GM12878 (cell line): ENCODE results near the gene DBN1. TPM values are rescaled to one million over a fixed set of nuclear protein-coding genes. Genes with fewer than 3 reads are reported as not detected.

Experiments
- ATAC-seq: fragments of 200-7000 bp; cut with Tn5 transposase; 3 replicates; pipeline ENCODE4 v1.9.1; 2020; ENCODE audit warnings: mild to moderate bottlenecking, moderate library complexity
- BruUV-seq: library from RNA; stranded (reverse); fragments of 400-500 nt; replicated peaks from 2 replicates; lab custom pipeline; 2021; lab: Mats Ljungman, UMichigan
- CTCF ChIA-PET: fragments of 300-600 bp; sonication (Branson Sonifier 250); formaldehyde crosslinking; extraction: SDS; loops from one replicate; lab custom pipeline; 2021; ENCODE audit warnings: inconsistent platforms; lab: Yijun Ruan, JAX
- POLR2A ChIA-PET: fragments of 350-600 bp; formaldehyde crosslinking; extraction: SDS; loops from one replicate; lab custom pipeline; 2021; ENCODE audit warnings: inconsistent platforms; lab: Charles Lee
- RAD21 ChIA-PET: fragments of 300-600 bp; sonication (Branson Sonifier 250); formaldehyde crosslinking; loops from one replicate; lab custom pipeline; 2023; ENCODE audit warnings: antibody characterized with exemption; ENCODE audit not compliant: unreplicated experiment; lab: Charles Lee
- SMC1A ChIA-PET: fragments of 300-600 bp; sonication (Branson Sonifier 250); formaldehyde crosslinking; loops from one replicate; lab custom pipeline; 2023; ENCODE audit not compliant: unreplicated experiment, uncharacterized antibody; lab: Charles Lee
- DNase-seq: peaks from one replicate; pipeline ENCODE4 v3.0.0-alpha.2; 2011; ENCODE audit warnings: low read depth, low spot score
- FAIRE-seq: peaks from 3 replicates; lab custom pipeline; 2011; peaks lifted over from hg19 to GRCh38; lab: Jason Lieb, UNC
- H2AFZ ChIP-seq: 2 replicates; pipeline ENCODE4 v1.6.0; 2011; ENCODE audit warnings: low read depth, low read length, control low read depth; ENCODE audit not compliant: control insufficient read depth
- H3K27ac ChIP-seq: 2 replicates; pipeline ENCODE4 v1.5.1; 2011; ENCODE audit warnings: control low read depth; ENCODE audit not compliant: control insufficient read depth, insufficient read depth
- H3K27me3 ChIP-seq, 2 experiments: replicated peaks in 1 of 2; 2 replicates each; pipeline versions ENCODE4 v1.6.0 to v1.6.1; 2011; ENCODE audit warnings: low read length in 1 of 2; ENCODE audit not compliant: control insufficient read depth in 2 of 2, insufficient read depth in 2 of 2
- H3K36me3 ChIP-seq, 2 experiments: 2 replicates each; pipeline ENCODE4 v1.5.1; 2011; ENCODE audit warnings: low read length in 1 of 2; ENCODE audit not compliant: control insufficient read depth in 2 of 2, insufficient read depth in 2 of 2
- H3K4me1 ChIP-seq: 2 replicates; pipeline ENCODE4 v1.6.1; 2011; ENCODE audit warnings: mild to moderate bottlenecking, low read length, moderate library complexity, mixed read lengths; ENCODE audit not compliant: control insufficient read depth, insufficient read depth
- H3K4me2 ChIP-seq: 2 replicates; pipeline ENCODE4 v1.6.0; 2011; ENCODE audit warnings: control low read depth; ENCODE audit not compliant: control insufficient read depth, insufficient read depth
- H3K4me3 ChIP-seq: fragments of 200-600 bp; sonication (generic); 2 replicates; pipeline ENCODE4 v1.5.1; 2016
- H3K79me2 ChIP-seq: 2 replicates; pipeline ENCODE4 v1.6.0; 2011; ENCODE audit warnings: low read length; ENCODE audit not compliant: control insufficient read depth, insufficient read depth
- H3K9ac ChIP-seq: 2 replicates; pipeline ENCODE4 v1.8.0; 2011; ENCODE audit warnings: low read length, control low read depth, mixed read lengths; ENCODE audit not compliant: control insufficient read depth, insufficient read depth
- H3K9me3 ChIP-seq: replicated peaks from 3 replicates; pipeline ENCODE4 v1.5.1; 2011; ENCODE audit warnings: mild to moderate bottlenecking, low read length; ENCODE audit not compliant: control insufficient read depth, insufficient read depth
- H4K20me1 ChIP-seq: 2 replicates; pipeline ENCODE4 v1.6.0; 2011; ENCODE audit not compliant: control insufficient read depth, insufficient read depth
- CBX3 ChIP-seq: fragments of 200-600 bp; sonication (generic); IDR thresholded peaks from 2 replicates; pipeline ENCODE4 v1.6.1; 2016; ENCODE audit warnings: low read depth, borderline replicate concordance
- EED ChIP-seq: sonication (generic); IDR thresholded peaks from 2 replicates; pipeline ENCODE4 v1.6.1; 2016; ENCODE audit warnings: antibody characterized with exemption, low read depth
- ETV6 ChIP-seq, 2 experiments: fragments of 450-650 bp in 1 of 2; IDR thresholded peaks in 1 of 2; conservative IDR thresholded peaks in 1 of 2; 2 replicates each; pipeline ENCODE4 v1.6.1; 2014; ENCODE audit warnings: antibody characterized with exemption in 1 of 2, borderline replicate concordance in 1 of 2, low read depth in 1 of 2, mild to moderate bottlenecking in 1 of 2, moderate library complexity in 1 of 2
- FOXM1 ChIP-seq: IDR thresholded peaks from 2 replicates; pipeline ENCODE4 v1.6.1; 2012; ENCODE audit warnings: low read depth, mild to moderate bottlenecking, inconsistent platforms, low read length, moderate library complexity
- HDAC2 ChIP-seq: fragments of 200-600 bp; sonication (generic); IDR thresholded peaks from 2 replicates; pipeline ENCODE4 v1.6.1; 2017
- IKZF2 ChIP-seq, 2 experiments: fragments of 450-650 bp; IDR thresholded peaks; 2 replicates each; pipeline ENCODE4 v1.6.1; 2017; ENCODE audit warnings: mild to moderate bottlenecking in 2 of 2, moderate library complexity in 2 of 2
- MEF2A ChIP-seq: IDR thresholded peaks from 2 replicates; pipeline ENCODE4 v1.6.1; 2011; ENCODE audit warnings: low read depth, mild to moderate bottlenecking, low read length, moderate library complexity; ENCODE audit not compliant: insufficient read depth
- MYC ChIP-seq: IDR thresholded peaks from 2 replicates; pipeline ENCODE4 v1.6.1; 2011; ENCODE audit warnings: mild to moderate bottlenecking, low read length, moderate library complexity, inconsistent platforms; ENCODE audit not compliant: insufficient read depth, insufficient replicate concordance, insufficient read length, severe bottlenecking
- NFXL1 ChIP-seq: fragments of 450-650 bp; IDR thresholded peaks from 2 replicates; pipeline ENCODE4 v1.6.1; 2017; ENCODE audit warnings: antibody characterized with exemption, mild to moderate bottlenecking, borderline replicate concordance
- RB1 ChIP-seq: fragments of 450-650 bp; formaldehyde crosslinking; IDR thresholded peaks from 2 replicates; pipeline ENCODE4 v1.6.1; 2017; ENCODE audit warnings: mild to moderate bottlenecking, borderline replicate concordance
- RELA ChIP-seq: fragments of 450-650 bp; IDR thresholded peaks from 2 replicates; pipeline ENCODE4 v1.8.0; 2014; ENCODE audit warnings: borderline replicate concordance; ENCODE audit not compliant: partially characterized antibody
- YY1 ChIP-seq: IDR thresholded peaks from 2 replicates; pipeline ENCODE4 v1.6.1; 2011; ENCODE audit warnings: low read depth, mild to moderate bottlenecking, low read length
- ZBTB33 ChIP-seq: fragments of 450-650 bp; IDR thresholded peaks from 2 replicates; pipeline ENCODE4 v1.6.1; 2017; ENCODE audit warnings: mild to moderate bottlenecking
- ZBTB40 ChIP-seq: fragments of 450-650 bp; IDR thresholded peaks from 2 replicates; pipeline ENCODE4 v1.6.1; 2016; ENCODE audit warnings: mild to moderate bottlenecking, moderate library complexity, borderline replicate concordance
- ZNF592 ChIP-seq: fragments of 450-650 bp; IDR thresholded peaks from 2 replicates; pipeline ENCODE4 v1.6.1; 2017; ENCODE audit warnings: mild to moderate bottlenecking, moderate library complexity
- WGBS: methylation state at CpG from one replicate; pipeline ENCODE4 v1.1.6; 2016; ENCODE audit warnings: low lambda C conversion rate; ENCODE audit not compliant: insufficient replicate concordance, insufficient coverage; ENCODE audit errors: missing lambda C conversion rate; 5-methylcytosine and 5-hydroxymethylcytosine counted together
- in situ Hi-C: fragments of 300-500 bp; cut with MboI; formaldehyde crosslinking; loops from 9 replicates; pipeline ENCODE4 v1.14.3; 2018; ENCODE audit warnings: mixed read lengths
- intact Hi-C: fragments of 100-400 bp; cut with micrococcal nuclease; formaldehyde crosslinking; loops from one replicate; pipeline ENCODE4 v1.14.2; 2022; ENCODE audit not compliant: unreplicated experiment
- polyA plus RNA-seq, 11 experiments: library from polyadenylated mRNA; depleted of rRNA in 4 of 11; unstranded in 6 of 11; stranded (reverse) in 5 of 11; fragments of >200 nt; fragmentation: Nextera tagmentation in 4 of 11; fragmentation: Illumina TruSeq in 1 of 11; extraction: Ambion mirVana in 4 of 11; extraction: Trizol in 1 of 11; gene quantifications; 1 replicate in 1 of 11; 2 replicates in 10 of 11; pipeline versions ENCODE4 v1.2.1 to v1.2.3, GENCODE V29; 2011 to 2016; ENCODE audit warnings: inconsistent platforms in 2 of 11, missing spikeins in 2 of 11, low read depth in 1 of 11
- total RNA-seq, 4 experiments: library from RNA; depleted of rRNA in 3 of 4; stranded (reverse); fragments of >200 nt in 3 of 4; fragmentation: Illumina TruSeq in 1 of 4; extraction: Trizol in 1 of 4; gene quantifications; 2 replicates each; pipeline versions ENCODE4 v1.2.1 to v1.2.3, GENCODE V29; 2013 to 2021

Gene DBN1
- total and polyA plus RNA-seq, 10 of the 15 experiments (the other 5 are each of a cell fraction or from before 2014, with no cell fraction given): 0.18 to 81.0 (median 27.9) TPM

GRCh38 chr5:177490992-177491391, 17.6 kb upstream of the DBN1 start:
- Histone ChIP-seq H3K79me2 (peaks cover 2% of the 10 kb centered on the region; the same call in 1 of the 2 replicates), H3K4me1 (peaks cover 21% of the 10 kb centered on the region), H3K4me2 (no peak overlapping the region), H3K27me3 (no peaks in the 10 kb centered on the region), H3K36me3 (peaks cover 0 to 6% of the 10 kb centered on the region in 2 experiments; a peak in 2 of 4 replicates), H2AFZ (no peak overlapping the region), H3K9me3 (no peaks in the 10 kb centered on the region), H4K20me1 (no peaks in the 10 kb centered on the region), H3K9ac (no peak overlapping the region), H3K27ac (no peak overlapping the region), H3K4me3 (no peak overlapping the region)
- ChIA-PET CTCF (no interaction called here), POLR2A (no interaction called here), SMC1A (no interaction called here), RAD21 (no interaction called here)
- no peak for ATAC-seq
- no peak for FAIRE-seq
- in situ Hi-C loops: no loop called here
- BruUV-seq: no TSS peak
- WGBS: 86% methylated on average over 7 of the region's 16 CpGs
- intact Hi-C loops: no loop called here
- DNase-seq: no peak
- TF ChIP-seq RB1 (no peak), FOXM1 (no peak), IKZF2 (IDR thresholded peaks at IDR 0.05) (no peak), CBX3 (no peak), EED (no peak), ETV6 (conservative IDR thresholded peaks at IDR 0.05 in 1 of 2, IDR thresholded peaks at IDR 0.05 in 1 of 2; ENCODE audit: borderline replicate concordance in 1 of 2, low read depth in 1 of 2) (no peak), YY1 (no peak), HDAC2 (no peak), ZBTB40 (no peak), RELA (no peak), MEF2A (no peak), ZNF592 (no peak), MYC (no peak), NFXL1 (no peak), ZBTB33 (no peak)
